Heart right ventricle (tissue), 16 donors: ENCODE results near the gene WDR59. TPM values are rescaled to one million over a fixed set of nuclear protein-coding genes. Genes with fewer than 3 reads are reported as not detected.

Experiments used
- ATAC-seq, 8 donors: fragments of 200-7000 bp; cut with Tn5 transposase; one replicate each; pipeline ENCODE4 v1.9.1; 2020; ENCODE audit warnings: mild to moderate bottlenecking in 8 of 8, moderate library complexity in 8 of 8, moderate number of reproducible peaks in 1 of 8
- DNase-seq, 2 donors: peaks; one replicate each; pipeline ENCODE4 v3.0.0-alpha.2; 2020
- H3K27ac ChIP-seq, 10 donors: fragments of 200-600 bp; sonication (generic) in 2 of 10; one replicate each; pipeline versions ENCODE4 v1.5.0 to v1.8.0; 2020 to 2022; ENCODE audit warnings: mild to moderate bottlenecking in 3 of 10
- H3K27me3 ChIP-seq, 7 donors: fragments of 200-600 bp; one replicate each; pipeline ENCODE4 v1.8.0; 2021 to 2022; ENCODE audit warnings: mild to moderate bottlenecking in 2 of 7
- H3K36me3 ChIP-seq, 9 donors: fragments of 200-600 bp; sonication (generic) in 1 of 9; one replicate each; pipeline versions ENCODE4 v1.5.0 to v1.8.0; 2020 to 2022; ENCODE audit warnings: mild to moderate bottlenecking in 2 of 9
- H3K4me1 ChIP-seq, 9 donors: fragments of 200-600 bp; sonication (generic) in 1 of 9; one replicate each; pipeline versions ENCODE4 v1.5.0 to v1.8.0; 2020 to 2022; ENCODE audit warnings: mild to moderate bottlenecking in 4 of 9
- H3K4me3 ChIP-seq, 10 donors: fragments of 200-600 bp; sonication (generic) in 2 of 10; one replicate each; pipeline versions ENCODE4 v1.5.0 to v1.8.0; 2020 to 2022; ENCODE audit warnings: mild to moderate bottlenecking in 7 of 10, moderate library complexity in 2 of 10
- H3K9me3 ChIP-seq, 11 donors: fragments of 200-600 bp in 10 of 11; sonication (generic) in 2 of 11; one replicate each; pipeline versions ENCODE4 v1.5.0 to v1.8.0; 2013 to 2022; ENCODE audit warnings: mild to moderate bottlenecking in 2 of 11, control low read depth in 1 of 11, moderate library complexity in 1 of 11
- WGBS, 2 donors: extraction: QIAGEN DNeasy Blood & Tissue Kit; methylation state at CpG; one replicate each; pipeline ENCODE4 v1.1.7; 2013; ENCODE audit warnings: inconsistent platforms in 1 of 2; 5-methylcytosine and 5-hydroxymethylcytosine counted together
- intact Hi-C, 10 donors: fragments of 100-400 bp; cut with DNase I; formaldehyde crosslinking; loops; one replicate each; pipeline versions ENCODE4 v1.11.1 to v1.14.2; 2022
- polyA plus RNA-seq, 2 donors: library from polyadenylated mRNA; stranded (reverse); fragments of 200-250 nt; gene quantifications; one replicate each; pipeline ENCODE4 v1.2.3, GENCODE V29; 2013
- total RNA-seq, 10 donors: library from RNA; stranded (reverse); fragmentation: NEBNext Ultra II Directional in 3 of 10; extraction: Animal tissue kit (Norgen Biotek cat#: 25700) in 3 of 10; gene quantifications; one replicate each; pipeline versions ENCODE4 v1.2.1 to v1.2.4, GENCODE V29; 2021 to 2023
- TF ChIP-seq, protein P1 (sequence below), 9 donors: fragments of 200-600 bp; sonication (generic) in 2 of 9; IDR thresholded peaks; one replicate each; pipeline versions ENCODE4 v1.5.0 to v1.8.0; 2021 to 2022; ENCODE audit warnings: antibody characterized with exemption in 9 of 9, mild to moderate bottlenecking in 5 of 9, moderate library complexity in 1 of 9
- donor health status: Arrhythmogenic right ventricular cardiomyopathy.
- donor health status: ischemic (EF 13 %, LVEDD 7.1; RV severe dilation, severe dysfunction).
- donor health status: healthy with polysubstance abuse.
- donor health status: DM: no; HTN: yes; CAD: no.
- donor health status: DM: no; HTN: no; CAD: no.
- donor health status: ischemic (EF 25% LVEDD 6.9; RV normal size, moderate dysfunction).
- donor health status: ischemic (EF 25% LVEDD 5.7; RV mildly dilated, moderate dysfunction).
- donor health status: healthy.
- donor health status: DM: yes; HTN: yes; CAD: no.
- donor health status: Ischemic cardiomyopathy.
- donor health status: ischemic (EF 35%, LVEDD 5.7; RV mildly dilated, moderate dysfunction).
- donor health status: nonischemic (EF 11% LVEDD 7.7; RV severe dilation, severe dysfunction).
- donor health status: DM: yes; HTN: yes; CAD: no.
- donor health status: PGD.
- donor health status: ischemic (EF 29% LVEDD 5.4; RV normal size, mild dysfunction).
- donor health status: nonischemic (EF 23%, LVEDD 6.1; RV moderate dilation, normal function).

The WDR59 gene
- total and polyA plus RNA-seq, 12 donors: 15.6 to 63.5 (median 40.9) TPM

DNA sequence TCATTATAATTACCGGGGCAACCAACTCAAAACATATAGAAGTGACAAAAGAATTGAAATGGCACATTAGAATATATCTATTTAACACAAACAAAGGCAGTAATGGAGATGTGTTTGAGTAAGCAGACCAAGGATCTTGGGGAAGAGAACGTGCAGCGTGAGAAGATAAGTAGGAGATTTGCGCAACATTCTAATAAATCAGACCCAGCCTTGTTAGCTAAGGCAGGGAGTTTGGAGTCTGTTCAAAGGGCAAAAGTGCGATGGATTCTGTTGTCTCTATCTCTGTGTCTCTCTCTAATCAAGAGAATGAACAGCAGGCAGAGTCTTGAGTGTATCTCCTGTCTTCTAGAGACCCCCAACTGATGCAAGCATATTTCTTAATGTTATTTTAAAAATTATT is 155.3 kb downstream of the WDR59 start:
- TF ChIP-seq, protein P1, sequence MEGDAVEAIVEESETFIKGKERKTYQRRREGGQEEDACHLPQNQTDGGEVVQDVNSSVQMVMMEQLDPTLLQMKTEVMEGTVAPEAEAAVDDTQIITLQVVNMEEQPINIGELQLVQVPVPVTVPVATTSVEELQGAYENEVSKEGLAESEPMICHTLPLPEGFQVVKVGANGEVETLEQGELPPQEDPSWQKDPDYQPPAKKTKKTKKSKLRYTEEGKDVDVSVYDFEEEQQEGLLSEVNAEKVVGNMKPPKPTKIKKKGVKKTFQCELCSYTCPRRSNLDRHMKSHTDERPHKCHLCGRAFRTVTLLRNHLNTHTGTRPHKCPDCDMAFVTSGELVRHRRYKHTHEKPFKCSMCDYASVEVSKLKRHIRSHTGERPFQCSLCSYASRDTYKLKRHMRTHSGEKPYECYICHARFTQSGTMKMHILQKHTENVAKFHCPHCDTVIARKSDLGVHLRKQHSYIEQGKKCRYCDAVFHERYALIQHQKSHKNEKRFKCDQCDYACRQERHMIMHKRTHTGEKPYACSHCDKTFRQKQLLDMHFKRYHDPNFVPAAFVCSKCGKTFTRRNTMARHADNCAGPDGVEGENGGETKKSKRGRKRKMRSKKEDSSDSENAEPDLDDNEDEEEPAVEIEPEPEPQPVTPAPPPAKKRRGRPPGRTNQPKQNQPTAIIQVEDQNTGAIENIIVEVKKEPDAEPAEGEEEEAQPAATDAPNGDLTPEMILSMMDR (IDR thresholded peaks at IDR 0.05): no peak
- no peaks in the 10 kb centered on the region for H3K4me1 ChIP-seq
- H3K27me3 ChIP-seq: no peaks in the 10 kb centered on the region
- peaks cover 0 to 31% (median 19%) of the 10 kb centered on the region in 11 donors for H3K9me3 ChIP-seq
- DNase-seq: no peak
- no peak for ATAC-seq
- intact Hi-C loops: loop anchor here in 1 of 10 donors (10.0 kb wide), 1 partner anchor 55 kb away; the partner anchor contains the start of gene FA2H
- no peaks in the 10 kb centered on the region for H3K36me3 ChIP-seq
- H3K27ac ChIP-seq: no peak overlapping the region
- H3K4me3 ChIP-seq: no peak overlapping the region
- WGBS, 2 donors: 87 to 89% methylated on average over 5 of the region's 5 CpGs

DNA sequence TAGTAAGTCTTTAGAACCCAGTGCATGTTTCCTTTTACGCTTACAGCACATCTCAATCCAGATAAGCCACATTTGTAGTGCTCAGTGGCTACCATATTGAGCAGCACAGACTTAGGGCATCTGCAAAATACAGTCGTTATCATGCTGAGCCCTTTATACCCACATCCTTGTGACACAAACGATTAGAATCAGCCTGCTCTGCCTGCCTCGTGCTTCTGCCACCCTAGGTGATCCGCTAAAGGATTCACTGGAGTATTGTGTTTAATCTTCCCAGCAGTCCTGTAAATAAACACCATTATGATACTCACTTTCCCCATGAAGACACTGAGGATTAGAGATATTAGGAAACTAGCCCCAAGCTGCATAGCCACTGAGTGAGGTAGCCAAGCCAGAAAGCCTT is 159.0 kb downstream of the WDR59 start:
- H3K4me3 ChIP-seq: no peak overlapping the region
- DNase-seq (no peak), ATAC-seq (no peak)
- no peaks in the 10 kb centered on the region for H3K4me1 ChIP-seq
- 68 to 72% methylated on average over 5 of the region's 5 CpGs for WGBS, 2 donors
- H3K27ac ChIP-seq: no peak overlapping the region
- H3K27me3 ChIP-seq: peaks cover 0 to 8% (median 0%) of the 10 kb centered on the region in 7 donors
- H3K36me3 ChIP-seq: no peaks in the 10 kb centered on the region
- intact Hi-C loops: no loop called here
- TF ChIP-seq, protein P1 (IDR thresholded peaks at IDR 0.05): no peak
- H3K9me3 ChIP-seq: peaks cover 0 to 31% (median 19%) of the 10 kb centered on the region in 11 donors

DNA sequence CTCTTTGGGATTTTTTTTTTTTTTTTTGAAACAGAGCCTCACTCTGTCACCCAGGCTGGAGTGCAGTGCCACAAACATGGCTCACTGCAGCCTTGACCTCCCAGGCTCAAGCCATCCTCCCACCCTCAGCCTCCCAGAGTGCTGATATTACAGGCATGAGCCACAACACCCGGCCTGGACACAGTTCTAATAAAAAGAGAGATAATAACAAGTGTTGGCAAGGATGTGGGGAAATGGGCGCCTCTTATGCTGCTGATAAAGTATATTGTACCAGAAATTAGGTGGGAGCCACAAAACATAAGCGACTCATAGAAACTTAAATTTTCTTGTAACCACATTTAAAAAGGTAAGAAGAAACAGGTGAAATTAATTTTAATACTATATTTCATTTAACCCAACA is 159.9 kb downstream of the WDR59 start:
- intact Hi-C loops: no loop called here
- 78 to 88% methylated on average over 3 of the region's 3 CpGs for WGBS, 2 donors
- no peaks in the 10 kb centered on the region for H3K36me3 ChIP-seq
- no peak overlapping the region for H3K4me3 ChIP-seq
- peaks cover 0 to 9% (median 0%) of the 10 kb centered on the region in 7 donors for H3K27me3 ChIP-seq
- TF ChIP-seq, protein P1 (IDR thresholded peaks at IDR 0.05): no peak
- peaks cover 0 to 30% (median 19%) of the 10 kb centered on the region in 11 donors for H3K9me3 ChIP-seq
- no peak for DNase-seq
- no peak for ATAC-seq
- H3K4me1 ChIP-seq: no peaks in the 10 kb centered on the region
- no peak overlapping the region for H3K27ac ChIP-seq

Other genes with a start within 250 kb of the WDR59 start
- gene FA2H, start 210.3 kb downstream of the WDR59 start, total RNA-seq: under 1 TPM in 1 of 10 donors, not detected in 9; 0.41 TPM
- under 1 TPM; 0.04 to 0.15 TPM for gene FA2H, start 210.3 kb downstream of the WDR59 start, polyA plus RNA-seq
- gene ZNRF1, start 13.9 kb upstream of the WDR59 start, total RNA-seq: 10 to 100 TPM; 16.7 to 30.8 (median 21.5) TPM
- gene ZNRF1, start 13.9 kb upstream of the WDR59 start, polyA plus RNA-seq: 10 to 100 TPM; 13.1 to 20.0 TPM
- gene LDHD, start 131.7 kb upstream of the WDR59 start, total RNA-seq: 100 to 1,000 TPM in 3 of 10 donors, 10 to 100 TPM in 7; 69.7 to 135 (median 94.9) TPM
- 10 to 100 TPM; 60.7 to 69.5 TPM for gene LDHD, start 131.7 kb upstream of the WDR59 start, polyA plus RNA-seq
- 10 to 100 TPM in 2 of 10 donors, 1 to 10 TPM in 8; 4.2 to 11.5 (median 7.0) TPM for gene ZFP1, start 163.4 kb upstream of the WDR59 start, total RNA-seq
- gene ZFP1, start 163.4 kb upstream of the WDR59 start, polyA plus RNA-seq: 1 to 10 TPM; 3.0 to 4.7 TPM
- 1 to 10 TPM in 7 of 10 donors, not detected in 3; 2.0 to 3.8 (median 2.8) TPM for gene CTRB2, start 222.0 kb upstream of the WDR59 start, total RNA-seq
- gene CTRB2, start 222.0 kb upstream of the WDR59 start, polyA plus RNA-seq: under 1 TPM in 1 of 2 donors, not detected in 1; 0.42 TPM
- 1 to 10 TPM in 7 of 10 donors, not detected in 3; 1.8 to 3.8 (median 2.6) TPM for gene CTRB1, start 233.9 kb upstream of the WDR59 start, total RNA-seq
- gene CTRB1, start 233.9 kb upstream of the WDR59 start, polyA plus RNA-seq: 1 to 10 TPM in 1 of 2 donors, not detected in 1; 1.0 TPM